WI38 (cell line): Measurements from ENCODE around the gene FEZF1.

Source experiments
- H3K4me3 ChIP-seq: 2 replicates; pipeline ENCODE4 v1.5.1; 2011; ENCODE audit warnings: low read depth, mild to moderate bottlenecking, control low read depth, low read length
- CTCF ChIP-seq: IDR thresholded peaks from 2 replicates; pipeline ENCODE4 v1.5.1; 2012; ENCODE audit warnings: low read depth, mild to moderate bottlenecking, control low read depth, low read length

FEZF1 gene

GRCh38 chr7:122301858-122302760, 2.4 kb downstream of the FEZF1 start:
- no peak overlapping the region for H3K4me3 ChIP-seq
- no peak for TF ChIP-seq CTCF

- TF ChIP-seq CTCF = no peak
- H3K4me3 ChIP-seq = no peak overlapping the region
Observed at GRCh38 chr7:122300956-122301833, 3.4 kb downstream of the FEZF1 start.

GRCh38 chr7:122300211-122300932, 4.2 kb downstream of the FEZF1 start:
- TF ChIP-seq CTCF = no peak
- H3K4me3 ChIP-seq = no peak overlapping the region

- no peak overlapping the region for H3K4me3 ChIP-seq
- TF ChIP-seq CTCF = no peak
Observed at GRCh38 chr7:122299624-122300210, 4.8 kb downstream of the FEZF1 start.

- no peak overlapping the region for H3K4me3 ChIP-seq
- TF ChIP-seq CTCF = no peak
Observed at GRCh38 chr7:122298618-122299017, 5.9 kb downstream of the FEZF1 start.

DNA sequence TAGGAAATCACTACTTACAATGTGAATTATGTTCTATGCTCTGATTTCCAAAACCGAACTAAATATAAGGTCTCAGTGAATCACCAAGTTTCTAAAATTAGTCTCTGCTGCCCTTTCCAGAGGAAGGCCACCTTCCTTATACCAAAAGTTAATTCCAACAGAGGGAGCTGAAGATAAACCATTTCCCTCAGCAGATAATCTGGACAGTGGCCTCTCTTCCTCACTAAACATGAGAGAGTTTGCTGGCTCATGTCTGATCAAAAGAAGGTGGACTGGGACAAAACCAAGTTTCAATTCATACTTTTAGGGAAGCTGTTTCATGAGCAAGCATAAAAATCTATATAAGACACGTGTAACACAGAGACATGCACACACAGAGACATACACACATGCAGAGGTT, 6.4 kb downstream of the FEZF1 start:
- TF ChIP-seq CTCF = no peak
- no peak overlapping the region for H3K4me3 ChIP-seq
